ENCODE results near the gene REPS1.
A peak's percentile ranks its signal among the peaks of the same experiment; 100 is the strongest.

REPS1 gene

GRCh38 chr6:138988469-138988834, 399 bp upstream of the REPS1 start:
- no peak for DNase-seq (ENCODE audit: low read depth)
- TF ChIP-seq CTCF (IDR thresholded peaks at IDR 0.05; ENCODE audit: insufficient read depth, low read depth, low read length, missing control alignments), result no peak
- H3K4me3 ChIP-seq (ENCODE audit: low read depth, low read length), result peak overlapping the region; percentile 82

GRCh38 chr6:138987080-138987642, 892 bp downstream of the REPS1 start:
- peak; percentile 7 for DNase-seq (ENCODE audit: low read depth)
- TF ChIP-seq CTCF (IDR thresholded peaks at IDR 0.05; ENCODE audit: insufficient read depth, low read depth, low read length, missing control alignments), result no peak
- peak overlapping the region; percentile 82 for H3K4me3 ChIP-seq (ENCODE audit: low read depth, low read length)

- peak overlapping the region; percentile 82 for H3K4me3 ChIP-seq (ENCODE audit: low read depth, low read length)
- DNase-seq (ENCODE audit: low read depth), result no peak
- TF ChIP-seq CTCF (IDR thresholded peaks at IDR 0.05; ENCODE audit: insufficient read depth, low read depth, low read length, missing control alignments), result no peak
Observed at GRCh38 chr6:138986578-138986977, 1.5 kb downstream of the REPS1 start.

- TF ChIP-seq CTCF (IDR thresholded peaks at IDR 0.05; ENCODE audit: insufficient read depth, low read depth, low read length, missing control alignments), result no peak
- DNase-seq (ENCODE audit: low read depth), result no peak
- no peak overlapping the region for H3K4me3 ChIP-seq (ENCODE audit: low read depth, low read length)
Observed at GRCh38 chr6:138981416-138981815, 6.6 kb downstream of the REPS1 start.

DNA sequence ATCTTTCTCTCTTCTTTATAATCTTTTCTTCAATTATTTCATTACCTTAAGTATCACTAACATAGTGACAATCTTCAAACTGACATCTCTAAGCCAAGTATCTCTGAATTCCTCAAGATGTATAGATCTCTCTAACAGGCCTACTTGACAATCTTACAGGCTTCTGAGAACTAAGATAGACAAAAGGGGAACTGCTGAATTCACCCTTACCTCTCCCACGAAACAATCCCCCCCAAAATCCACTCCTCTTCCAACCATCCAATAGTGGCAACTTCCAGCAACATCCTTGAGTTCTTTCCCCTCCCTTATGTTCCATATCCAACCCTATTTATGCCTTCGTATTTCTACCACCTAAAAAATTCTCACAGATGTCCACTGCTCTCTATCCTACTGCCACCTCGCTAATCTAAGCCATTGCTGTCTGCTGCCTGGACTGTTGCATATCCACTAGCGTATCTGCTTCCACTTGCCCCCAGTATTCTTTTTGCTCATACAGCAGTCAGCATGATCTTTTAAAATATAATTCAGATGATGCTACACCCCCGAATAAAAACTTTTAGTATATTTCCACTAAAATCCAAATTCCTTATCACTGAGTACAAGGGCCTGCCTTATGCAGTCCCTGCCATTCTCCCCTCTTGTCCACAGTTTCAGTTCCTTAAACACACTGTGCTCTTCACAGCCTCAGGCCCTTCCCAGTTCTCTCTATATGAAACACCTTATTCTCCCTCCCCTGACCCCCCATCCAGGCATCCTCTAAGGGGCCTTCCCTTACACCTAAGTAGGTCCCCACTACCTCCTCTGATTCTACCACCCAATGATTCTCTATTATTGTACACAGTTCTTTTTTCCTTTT, 8.0 kb downstream of the REPS1 start:
- H3K4me3 ChIP-seq (ENCODE audit: low read depth, low read length), result no peak overlapping the region
- DNase-seq (ENCODE audit: low read depth), result peak; percentile 25
- no peak for TF ChIP-seq CTCF (IDR thresholded peaks at IDR 0.05; ENCODE audit: insufficient read depth, low read depth, low read length, missing control alignments)

GRCh38 chr6:138979365-138979764, 8.7 kb downstream of the REPS1 start:
- no peak for TF ChIP-seq CTCF (IDR thresholded peaks at IDR 0.05; ENCODE audit: insufficient read depth, low read depth, low read length, missing control alignments)
- H3K4me3 ChIP-seq (ENCODE audit: low read depth, low read length), result no peak overlapping the region
- DNase-seq (ENCODE audit: low read depth), result no peak
